ENCODE results near the gene APOO.

Gene APOO

GRCh38 chrX:23907498-23908218 lies at the start of gene APOO, which contains the start of gene CXorf58:
TSS of gene APOO (minus strand) at chrX:23907938. CDS start at chrX:23907702, 236 bp downstream.
TSS of gene CXorf58 (plus strand) at chrX:23908006. CDS start at chrX:23910303, 2,297 bp downstream.
- DNase-seq (ENCODE audit: low read depth) = peak; percentile 77

DNA sequence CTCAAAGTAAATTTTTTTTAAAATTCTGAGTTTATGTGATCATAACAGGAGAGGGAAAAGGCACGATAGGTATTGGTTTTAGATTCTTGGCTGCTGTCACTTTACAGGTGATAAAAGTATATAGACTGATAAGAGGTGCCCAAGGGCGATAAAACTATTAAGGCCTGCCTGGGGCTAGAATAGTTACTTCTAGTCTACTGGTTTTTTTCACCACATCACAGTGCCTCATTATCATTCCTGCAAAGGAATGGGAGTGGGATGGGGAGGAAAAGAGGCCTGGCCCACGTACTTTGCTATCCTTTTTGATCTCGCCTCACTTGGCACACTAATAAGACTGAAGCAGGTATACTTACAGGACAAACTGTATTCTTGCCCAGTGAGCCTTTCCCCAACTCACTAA lies 46.7 kb upstream of the APOO start:
- DNase-seq (ENCODE audit: low read depth) = no peak

GRCh38 chrX:23953908-23954269 lies 46.2 kb upstream of the APOO start:
- DNase-seq (ENCODE audit: low read depth) = no peak

- peak; percentile 0 for DNase-seq (ENCODE audit: low read depth)
These were observed 45.5 kb upstream of the APOO start for GRCh38 chrX:23952984-23953907.

DNA sequence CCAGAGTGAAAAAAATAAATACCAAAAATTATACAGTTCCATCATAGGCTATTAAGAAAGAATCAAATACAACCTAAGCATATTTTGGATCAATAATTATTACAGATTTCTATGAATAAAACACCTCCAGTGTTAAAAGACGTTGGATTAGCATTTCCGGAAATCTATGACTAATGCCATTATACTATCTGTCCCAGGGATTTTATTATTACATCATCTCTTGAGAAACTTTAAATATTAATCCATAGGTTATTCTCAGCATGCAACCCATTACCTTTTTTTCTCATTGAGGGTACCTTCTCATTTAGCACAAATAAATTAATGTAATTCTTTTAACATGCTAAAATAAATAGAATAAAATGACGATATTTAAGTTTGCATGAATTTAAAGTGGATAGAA lies 44.7 kb upstream of the APOO start:
- DNase-seq (ENCODE audit: low read depth) = no peak

- no peak for DNase-seq (ENCODE audit: low read depth)
These were observed 37.5 kb upstream of the APOO start for GRCh38 chrX:23945206-23945605.

GRCh38 chrX:23944234-23944633 lies 36.5 kb upstream of the APOO start:
- no peak for DNase-seq (ENCODE audit: low read depth)

DNA sequence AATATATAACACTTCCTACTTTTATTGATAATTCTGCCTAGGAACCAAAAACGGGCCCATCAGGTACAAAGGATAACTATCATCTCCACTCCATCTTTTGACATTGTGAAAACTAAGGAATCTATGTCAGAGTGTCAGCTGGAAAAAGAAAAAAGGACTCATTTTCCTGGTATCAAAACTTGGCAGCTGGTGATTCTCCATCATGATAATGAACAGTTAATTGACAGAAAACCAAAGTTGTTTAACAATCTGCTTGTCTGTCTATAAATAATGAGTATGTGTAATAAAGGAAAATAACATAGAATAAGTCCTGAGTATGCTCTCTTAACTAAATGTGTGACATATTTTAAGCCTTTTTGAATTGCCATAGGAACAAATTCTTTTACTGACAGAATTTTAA lies 31.5 kb upstream of the APOO start:
- no peak for DNase-seq (ENCODE audit: low read depth)

DNA sequence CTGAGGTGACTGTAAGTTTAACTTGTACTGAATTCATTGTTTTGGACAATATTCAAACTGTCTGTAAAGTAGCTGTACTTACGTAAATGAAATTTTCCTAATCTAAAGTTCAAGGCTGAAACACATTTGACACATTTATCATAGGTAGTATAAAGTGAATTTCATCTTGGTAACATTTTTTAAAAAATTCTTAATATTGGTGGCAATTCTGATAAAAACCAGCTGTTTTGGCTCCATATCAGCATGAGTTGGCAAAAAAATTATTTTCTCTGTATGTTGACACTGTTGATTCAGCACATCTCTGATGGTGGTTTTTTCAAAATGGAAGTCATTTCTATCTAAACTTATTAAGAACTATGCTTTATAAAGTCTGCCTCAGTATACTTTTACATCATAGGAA lies 31.0 kb upstream of the APOO start:
- no peak for DNase-seq (ENCODE audit: low read depth)

DNA sequence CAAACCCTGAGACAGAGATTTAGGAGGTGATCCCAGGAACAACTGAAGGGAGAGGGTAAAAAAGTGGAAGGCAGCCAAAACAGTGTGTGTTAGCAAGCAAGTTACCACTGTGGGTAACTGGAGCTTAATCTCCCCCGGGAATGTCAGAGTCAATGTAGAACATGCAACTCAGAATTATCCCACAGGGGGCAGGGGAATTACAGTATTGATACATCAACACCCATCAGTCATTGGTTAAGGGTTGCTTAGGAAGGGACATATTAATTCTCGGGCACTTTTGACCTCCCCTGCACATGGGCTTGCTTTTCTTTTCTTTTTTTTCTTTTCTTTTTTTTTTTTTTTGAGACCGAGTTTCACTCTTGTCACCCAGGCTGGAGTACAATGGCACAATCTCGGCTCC lies 29.4 kb upstream of the APOO start:
- DNase-seq (ENCODE audit: low read depth) = no peak

DNA sequence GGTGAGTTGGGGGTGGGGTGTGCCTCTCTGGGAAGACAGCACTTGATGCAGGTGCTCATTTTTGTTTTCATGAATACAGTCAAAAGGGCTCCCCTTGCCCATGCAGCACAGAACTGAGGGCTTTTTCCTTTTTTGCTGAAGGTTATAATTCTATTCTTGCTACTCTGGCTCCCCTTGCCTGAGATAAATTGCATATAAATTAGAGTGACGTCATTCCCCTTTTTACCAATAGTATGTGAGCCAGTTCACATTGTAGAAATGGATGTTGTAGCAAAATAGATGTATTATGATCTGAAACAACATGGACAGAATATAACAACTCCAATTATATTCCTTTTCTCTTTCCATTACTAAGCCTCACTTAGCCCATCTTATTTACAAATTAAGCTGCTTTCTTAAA lies 28.4 kb upstream of the APOO start:
- DNase-seq (ENCODE audit: low read depth) = no peak

GRCh38 chrX:23935106-23935505 lies 27.4 kb upstream of the APOO start:
- DNase-seq (ENCODE audit: low read depth) = no peak

GRCh38 chrX:23932046-23932445 lies 24.3 kb upstream of the APOO start:
- DNase-seq (ENCODE audit: low read depth) = no peak

- no peak for DNase-seq (ENCODE audit: low read depth)
These were observed 23.3 kb upstream of the APOO start for GRCh38 chrX:23930894-23931604.

DNA sequence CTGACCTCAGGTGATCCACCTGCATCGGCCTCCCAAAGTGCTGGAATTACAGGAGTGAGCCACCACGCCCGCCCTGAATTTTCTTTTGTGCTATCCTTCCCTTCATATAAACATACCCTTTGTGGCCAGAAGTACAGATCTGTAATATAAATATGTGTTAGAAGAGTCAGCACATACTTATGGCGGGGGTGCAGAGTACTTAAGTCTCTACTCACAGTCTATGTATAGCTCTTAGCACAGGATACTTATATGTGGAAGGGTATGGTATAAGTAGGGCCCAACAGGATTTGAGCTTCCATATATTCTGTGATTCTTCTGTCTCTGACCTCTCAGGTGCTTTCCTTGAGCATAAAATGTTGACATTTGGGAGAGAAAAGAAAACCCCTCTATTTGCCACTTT lies 18.3 kb upstream of the APOO start:
- no peak for DNase-seq (ENCODE audit: low read depth)

GRCh38 chrX:23919706-23920320 lies 12.1 kb upstream of the APOO start:
- DNase-seq (ENCODE audit: low read depth) = no peak

GRCh38 chrX:23919148-23919547 lies 11.4 kb upstream of the APOO start:
- DNase-seq (ENCODE audit: low read depth) = no peak

- DNase-seq (ENCODE audit: low read depth) = no peak
These were observed 3.5 kb upstream of the APOO start for GRCh38 chrX:23911126-23911835.

- DNase-seq (ENCODE audit: low read depth) = no peak
These were observed 674 bp upstream of the APOO start for GRCh38 chrX:23908219-23909004.

- DNase-seq (ENCODE audit: low read depth) = no peak
These were observed 634 bp downstream of the APOO start for GRCh38 chrX:23907111-23907497.

DNA sequence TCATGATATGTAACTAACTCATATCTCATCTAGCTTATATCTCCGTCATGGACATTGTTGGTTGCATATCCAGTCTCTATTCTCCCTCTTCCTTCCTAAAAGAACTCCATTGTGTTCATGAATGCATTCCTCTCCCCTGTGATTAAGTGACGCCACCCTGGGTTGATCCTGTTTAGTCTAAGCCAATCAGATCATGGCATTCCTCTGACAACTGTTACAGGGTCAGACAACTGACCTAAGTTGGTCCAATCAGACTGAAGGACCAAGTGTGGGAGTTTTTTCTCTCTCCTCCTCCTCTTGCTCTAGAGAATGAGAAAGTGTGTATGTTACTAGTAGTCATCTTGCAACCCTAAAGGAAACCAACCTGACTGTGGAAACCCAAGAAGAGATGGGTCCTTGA lies 3.6 kb downstream of the APOO start:
- no peak for DNase-seq (ENCODE audit: low read depth)
